T-helper 2 cell (primary cell): ENCODE results near the gene GPRC5B.

Source experiments
- DNase-seq, 5 experiments: peaks; one replicate each; pipeline versions ENCODE4 v3.0.0 to v3.0.0-alpha.2; 2012 to 2022

GPRC5B gene

GRCh38 chr16:19896951-19897350 is 12.3 kb upstream of the GPRC5B start:
- no peak for DNase-seq

- DNase-seq: no peak
These were observed 9.9 kb upstream of the GPRC5B start for GRCh38 chr16:19894586-19894985.

GRCh38 chr16:19892902-19893301 is 8.3 kb upstream of the GPRC5B start:
- DNase-seq: no peak

DNA sequence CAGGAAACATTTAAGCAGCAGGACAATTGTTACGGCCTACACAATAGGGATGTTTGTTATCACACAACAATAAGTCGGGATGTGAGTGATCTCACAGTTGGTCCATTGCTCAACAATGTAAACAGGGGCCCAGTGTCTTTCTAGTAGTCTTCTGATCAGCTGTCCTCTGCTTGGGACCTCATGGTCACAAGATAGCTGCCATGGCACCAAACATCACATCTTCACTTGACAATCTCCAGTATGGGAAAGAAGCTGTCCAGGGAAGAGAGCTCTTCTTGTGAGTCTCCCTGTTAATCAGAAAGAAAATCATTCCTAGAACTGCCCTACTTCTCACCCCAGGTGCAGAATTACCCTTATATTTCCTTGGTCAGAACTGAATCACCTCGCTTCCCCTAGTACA is 6.3 kb upstream of the GPRC5B start:
- no peak for DNase-seq

GRCh38 chr16:19888834-19889233 is 4.2 kb upstream of the GPRC5B start:
- no peak for DNase-seq

DNA sequence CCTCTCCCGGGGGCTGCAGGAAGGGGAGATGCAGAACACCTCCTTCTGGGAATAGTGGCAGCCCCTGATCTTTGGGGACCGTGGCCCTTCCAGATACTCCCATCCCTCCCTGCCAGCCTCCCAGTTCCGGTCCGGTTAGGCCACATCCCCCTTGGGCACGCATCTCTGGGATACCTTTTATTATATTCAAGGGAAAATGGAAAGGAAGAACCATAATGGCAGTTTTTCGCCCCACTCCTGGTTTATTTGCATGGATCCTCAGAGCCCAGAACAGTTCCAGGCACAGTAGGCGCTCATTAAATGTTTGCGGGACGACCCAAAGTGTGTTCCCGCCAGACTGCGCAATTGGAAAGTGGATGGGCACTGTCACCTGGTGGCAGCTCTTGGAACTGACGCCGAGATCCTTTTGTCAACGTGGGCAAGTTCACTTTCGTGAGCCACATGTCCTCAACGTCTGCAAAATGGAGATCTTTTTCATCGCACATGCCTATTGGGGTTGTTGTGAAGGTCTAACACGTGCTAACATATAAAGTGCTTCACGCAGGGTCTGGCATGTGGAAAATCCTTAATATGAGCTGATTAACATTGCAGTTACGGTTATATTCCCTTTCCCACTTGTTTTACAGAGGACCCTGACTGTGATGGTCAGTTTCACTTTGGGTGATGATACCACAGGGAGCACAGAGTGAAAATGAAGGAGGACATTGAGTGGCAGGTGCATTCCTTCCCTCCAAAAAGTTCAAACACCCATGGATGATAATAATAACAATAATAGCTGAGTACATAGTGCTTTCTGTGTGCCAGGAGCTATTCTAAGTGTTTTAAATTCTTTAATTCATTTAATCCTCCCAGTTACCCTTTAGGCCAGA is 1.7 kb upstream of the GPRC5B start:
- peak; percentile 44 to 81 (median 62) for DNase-seq

DNA sequence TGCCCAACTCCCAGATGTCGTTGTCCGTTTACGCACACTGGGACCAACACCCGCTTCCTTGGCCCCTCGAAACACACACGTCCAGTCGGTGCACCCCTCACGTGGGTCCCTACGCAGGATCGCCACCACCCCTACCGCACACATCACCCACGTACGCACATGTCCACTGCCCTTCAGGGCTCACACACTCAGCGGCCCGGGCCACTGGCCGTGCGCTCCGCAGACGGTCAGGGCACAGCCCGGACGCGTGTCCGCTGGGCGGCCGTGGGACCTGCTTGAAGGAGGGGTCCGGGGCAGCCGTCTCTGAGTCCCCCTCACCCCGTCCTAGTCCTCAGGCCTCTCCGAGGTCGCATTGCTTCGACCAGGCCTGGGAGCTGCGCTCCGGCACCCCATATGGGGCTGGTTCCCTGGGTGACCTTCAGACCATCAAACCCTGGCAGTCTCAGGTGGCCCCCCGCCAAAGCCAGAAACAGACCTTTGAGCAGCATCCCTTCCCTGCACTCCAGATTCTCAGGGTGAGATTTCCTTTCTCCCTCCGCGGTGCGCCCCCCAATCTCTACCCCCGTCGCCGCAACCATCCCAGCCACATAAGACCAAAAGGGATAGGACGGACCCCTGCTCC is 914 bp upstream of the GPRC5B start:
- no peak for DNase-seq

- no peak for DNase-seq
These were observed 622 bp downstream of the GPRC5B start for GRCh38 chr16:19883966-19884485.

DNA sequence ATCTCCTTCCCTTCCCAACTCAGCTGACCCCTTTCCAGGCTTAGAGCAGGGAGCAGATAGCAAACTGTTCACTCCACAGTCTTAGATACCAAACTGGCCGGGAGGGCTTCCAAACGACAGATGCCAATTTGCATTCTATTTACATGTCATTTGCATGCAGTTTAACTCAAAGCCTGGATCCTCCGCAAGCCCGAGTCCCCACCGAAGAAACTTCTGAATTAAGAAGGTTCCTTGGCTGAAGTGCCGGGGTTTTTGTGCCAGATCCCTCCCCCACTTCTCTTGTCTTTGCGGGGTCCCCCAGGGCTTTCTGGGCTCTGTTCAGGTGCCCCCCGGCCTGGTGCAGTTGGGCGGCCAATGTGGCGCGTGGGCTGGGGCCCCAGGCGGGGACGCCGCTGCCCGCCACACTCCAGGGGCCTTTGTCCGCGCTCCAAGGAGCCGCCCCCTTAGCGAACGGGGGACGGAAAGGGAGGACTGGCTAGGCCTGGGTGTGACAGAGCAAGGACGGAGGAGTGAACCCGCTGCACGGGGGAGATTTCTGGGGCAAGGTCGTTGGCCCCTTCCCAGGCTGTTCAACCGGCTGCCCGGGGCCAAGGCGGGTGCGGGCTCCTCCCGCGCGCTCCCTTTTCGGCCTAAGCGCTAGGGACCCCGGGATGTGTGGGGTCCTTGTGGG is 1.2 kb downstream of the GPRC5B start:
- no peak for DNase-seq

DNA sequence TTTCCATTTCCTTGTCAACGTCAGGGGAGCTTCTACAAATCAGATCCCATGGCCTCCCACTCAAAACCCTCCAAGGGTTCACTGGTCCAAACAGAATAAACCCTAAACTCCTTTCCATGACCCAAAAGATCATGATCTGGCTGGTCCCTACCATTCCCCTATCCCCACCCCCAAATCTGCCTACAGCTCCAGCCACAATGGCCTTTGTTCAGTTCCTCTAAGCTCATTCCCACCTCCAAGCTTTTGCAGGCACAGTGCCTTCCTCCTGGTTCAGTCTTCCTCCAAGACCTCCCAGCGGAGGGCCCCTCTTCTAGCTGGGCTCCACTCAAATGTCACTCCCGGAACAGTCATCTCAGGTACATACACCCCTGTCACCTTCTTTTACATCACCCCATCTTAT is 2.0 kb downstream of the GPRC5B start:
- no peak for DNase-seq

DNA sequence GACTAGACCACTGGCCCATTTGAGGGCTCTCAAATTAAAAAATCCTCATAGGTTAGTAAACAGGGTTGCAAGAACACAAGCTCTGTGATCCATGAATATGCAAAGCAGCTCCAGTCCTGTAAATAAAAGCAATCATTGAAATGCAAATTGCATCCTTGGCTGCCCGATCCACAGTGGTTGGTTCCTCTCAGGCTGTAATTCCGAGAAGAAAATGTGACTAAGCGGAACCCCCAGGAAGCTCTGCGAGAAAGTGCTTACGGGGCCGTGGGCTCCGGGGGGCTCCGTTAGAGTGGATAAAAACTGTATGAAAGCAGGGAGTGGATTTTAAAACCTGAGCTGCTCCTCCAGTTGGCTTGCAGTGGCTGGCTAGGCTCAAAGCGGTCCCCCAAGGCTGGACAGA is 2.5 kb downstream of the GPRC5B start:
- no peak for DNase-seq

GRCh38 chr16:19881783-19882182 is 2.9 kb downstream of the GPRC5B start:
- no peak for DNase-seq

DNA sequence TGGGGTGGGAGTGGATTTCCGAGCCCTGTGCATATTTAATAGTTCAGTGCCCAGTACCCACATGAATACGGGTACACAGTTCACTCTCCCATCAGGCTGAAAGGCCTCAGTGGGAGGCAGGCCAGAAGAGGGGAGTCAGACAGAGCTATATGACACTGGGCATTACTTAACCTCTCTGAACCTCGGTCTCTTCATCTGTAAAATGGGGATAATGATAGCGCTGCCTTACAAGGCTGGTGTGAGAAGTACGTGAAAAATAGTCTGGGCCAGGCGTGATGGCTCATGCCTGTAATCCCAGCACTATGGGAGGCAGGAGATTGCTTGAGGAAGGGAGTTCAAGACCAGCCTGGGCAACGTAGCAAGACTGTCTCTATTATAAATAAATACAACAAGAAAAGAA is 3.6 kb downstream of the GPRC5B start:
- DNase-seq: no peak

DNA sequence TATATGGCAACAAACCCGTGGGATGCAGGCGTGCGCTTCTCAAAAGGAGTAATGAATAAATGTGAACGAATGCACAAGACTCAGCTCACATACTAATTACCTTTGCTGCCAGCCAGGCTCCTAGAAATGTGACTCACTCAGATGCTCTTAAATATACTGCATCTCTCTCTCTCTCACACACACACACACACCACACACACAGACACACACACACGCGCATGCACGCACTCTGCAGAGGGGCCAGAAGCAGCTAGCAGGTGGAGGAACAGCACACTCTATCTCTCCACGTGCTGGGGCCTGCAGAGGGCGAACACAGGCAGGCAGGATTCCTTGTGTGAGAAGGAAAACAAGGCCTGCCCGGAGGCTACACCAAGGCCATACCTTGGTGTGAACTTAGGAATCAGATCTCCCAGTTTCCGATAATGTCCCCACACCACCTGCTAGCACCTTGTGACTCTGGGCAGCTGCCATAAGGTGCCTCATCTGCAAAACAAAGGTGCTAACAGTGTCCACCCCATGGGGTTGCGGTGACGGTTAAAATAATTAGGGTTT is 5.3 kb downstream of the GPRC5B start:
- peak in 1 of 5 experiments; percentile 9 for DNase-seq

DNA sequence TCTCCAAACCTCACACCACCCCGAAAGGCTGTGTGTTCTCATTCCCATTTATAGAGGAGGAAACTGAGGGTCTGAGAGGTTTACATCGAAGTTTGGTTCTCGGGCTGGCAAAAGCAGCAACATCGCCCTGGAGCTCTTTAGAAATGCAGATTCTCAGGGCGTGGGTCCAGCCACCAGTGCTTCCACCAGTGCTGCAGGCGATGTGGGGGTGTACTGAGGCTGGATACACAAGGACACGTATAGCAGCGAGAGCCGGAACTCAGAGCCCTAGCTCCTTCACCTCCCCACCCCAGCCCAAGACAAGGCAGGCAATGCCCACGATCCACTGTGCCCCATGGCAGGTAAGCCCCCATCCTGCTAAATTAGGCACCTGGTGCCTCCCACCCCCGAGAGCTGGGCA is 5.9 kb downstream of the GPRC5B start:
- no peak for DNase-seq

- DNase-seq: no peak
These were observed 8.1 kb downstream of the GPRC5B start for GRCh38 chr16:19876501-19877059.

GRCh38 chr16:19875900-19876299 is 8.7 kb downstream of the GPRC5B start:
- no peak for DNase-seq

DNA sequence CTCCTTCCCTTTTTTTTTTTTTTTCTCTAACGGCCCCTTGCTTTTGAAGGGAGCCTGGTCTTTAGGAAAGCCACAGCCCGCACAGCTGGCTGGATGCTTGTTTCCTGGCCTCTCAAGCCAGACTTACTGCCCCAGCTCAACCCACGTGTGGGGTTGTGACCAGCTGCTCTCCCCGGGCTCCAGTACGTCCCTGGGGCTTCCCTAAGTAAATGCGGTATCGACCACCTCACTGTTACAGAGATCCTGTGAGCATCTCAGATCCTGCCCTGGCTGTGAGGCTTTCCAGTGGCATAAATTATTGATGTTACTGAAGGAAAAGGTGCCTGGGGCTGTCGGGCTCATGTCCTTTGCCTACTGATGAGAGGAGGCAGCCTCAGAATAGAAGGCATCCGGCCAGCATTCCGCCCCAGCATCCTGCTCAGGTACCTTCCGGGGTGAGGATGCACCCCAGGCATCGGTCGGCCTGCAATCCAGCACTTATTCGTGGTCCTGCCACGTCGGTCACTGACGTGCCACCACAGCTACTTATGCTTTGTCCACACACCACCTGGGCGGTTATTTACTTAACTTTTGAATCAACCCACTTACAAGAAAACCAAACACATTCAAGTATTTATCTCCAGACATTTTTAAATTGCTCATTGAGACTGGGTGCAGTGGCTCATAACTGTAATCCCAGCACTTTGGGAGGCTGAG is 9.6 kb downstream of the GPRC5B start:
- no peak for DNase-seq

DNA sequence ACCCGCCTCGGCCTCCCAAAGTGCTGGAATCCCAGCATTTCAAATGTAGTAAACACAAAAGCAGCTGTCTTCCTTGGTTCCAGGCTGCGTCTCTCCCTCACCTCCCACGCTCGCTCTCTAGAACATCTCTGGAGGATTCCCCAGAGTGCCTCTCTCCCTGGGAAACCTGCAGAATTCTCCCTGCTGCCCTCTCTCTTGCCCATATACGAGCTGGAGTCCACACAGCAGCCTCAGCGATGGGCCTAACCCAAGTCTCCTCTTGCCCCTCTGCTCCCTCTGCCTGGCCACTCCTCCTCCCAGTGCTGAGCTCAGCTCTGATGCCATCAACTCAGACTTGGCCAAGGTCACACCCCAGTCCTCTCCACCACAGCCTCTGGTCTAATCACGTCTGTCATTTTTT is 10.6 kb downstream of the GPRC5B start:
- DNase-seq: no peak

GRCh38 chr16:19872935-19873334 is 11.7 kb downstream of the GPRC5B start:
- DNase-seq: no peak

DNA sequence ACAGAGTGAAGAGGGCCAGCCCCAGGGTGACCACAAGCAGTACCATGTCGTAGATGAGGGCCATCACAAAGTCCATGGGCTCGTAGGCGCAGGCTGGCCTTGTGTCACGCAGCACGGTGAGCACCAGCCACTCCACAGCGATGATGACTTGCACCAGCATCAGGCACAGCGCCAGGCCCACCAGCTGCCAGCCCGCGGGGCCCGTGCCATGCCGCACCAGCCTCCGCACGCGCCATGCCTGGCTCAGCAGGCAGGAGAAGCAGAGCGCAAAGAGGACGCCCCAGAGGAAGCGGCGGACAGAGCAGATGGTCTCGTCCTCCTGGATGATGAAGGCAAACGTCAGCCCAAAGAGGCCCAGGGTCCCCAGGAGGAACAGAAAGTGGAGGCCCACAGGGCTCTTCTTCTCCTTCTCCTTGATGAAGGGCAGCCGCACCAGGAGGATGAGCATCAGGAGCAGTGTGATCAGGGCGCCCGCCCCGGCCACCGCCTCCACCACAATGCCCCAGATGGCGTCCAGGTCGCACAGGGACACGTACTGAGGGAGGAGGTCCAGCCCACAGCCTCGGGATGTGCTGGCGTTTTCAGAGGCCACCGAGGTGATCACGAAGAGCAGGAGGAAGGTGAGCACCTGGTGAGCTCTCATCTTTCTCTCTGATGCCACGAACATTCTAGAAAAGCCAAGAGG is 12.3 kb downstream of the GPRC5B start:
- no peak for DNase-seq

DNA sequence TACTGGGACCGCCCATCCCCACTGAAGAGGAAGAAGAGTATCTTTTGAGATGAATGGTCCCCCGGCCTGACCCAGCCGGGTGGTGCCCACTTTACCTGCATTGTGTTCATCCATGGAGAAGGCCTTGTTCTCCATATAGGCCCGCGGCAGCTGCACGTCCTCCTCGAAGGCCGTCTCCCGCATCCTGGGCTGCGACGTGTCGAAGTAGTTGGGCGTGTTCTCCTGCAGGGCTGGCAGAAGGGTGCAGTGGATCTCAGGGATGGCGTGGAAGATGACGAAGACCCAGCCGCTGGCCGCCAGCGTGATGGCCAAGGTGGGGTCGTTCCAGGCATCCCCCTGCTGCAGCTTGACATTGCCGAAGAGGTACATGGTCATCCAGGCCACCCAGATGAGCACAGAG is 12.9 kb downstream of the GPRC5B start:
- no peak for DNase-seq
